COLO668 (cell line): ENCODE results near the gene FAM81B.

ENCODE experiments used
- DNase-seq: peaks from one replicate; lab custom pipeline; 2025; ENCODE audit not compliant: unreplicated experiment; lab: John Stamatoyannopoulos, UW

Gene FAM81B

GRCh38 chr5:95460665-95461064 lies 69.5 kb downstream of the FAM81B start:
- DNase-seq, result no peak

GRCh38 chr5:95471487-95471886 lies 80.3 kb downstream of the FAM81B start:
- DNase-seq, result no peak

GRCh38 chr5:95471942-95472341 lies 80.8 kb downstream of the FAM81B start:
- DNase-seq, result no peak

- no peak for DNase-seq
These were observed 93.3 kb downstream of the FAM81B start for GRCh38 chr5:95484421-95484820.

GRCh38 chr5:95486191-95486590 lies 95.0 kb downstream of the FAM81B start:
- no peak for DNase-seq

GRCh38 chr5:95487880-95488279 lies 96.7 kb downstream of the FAM81B start:
- DNase-seq, result no peak
